NT2/D1 (cell line): Measurements from ENCODE around the gene MGAT5.

Experiments
- SUZ12 ChIP-seq: IDR thresholded peaks from 2 replicates; pipeline ENCODE4 v1.6.1; 2011; ENCODE audit not compliant: insufficient read length, insufficient read depth; ENCODE audit errors: extremely low read depth
- YY1 ChIP-seq: IDR thresholded peaks from 2 replicates; pipeline ENCODE4 v1.6.1; 2011; ENCODE audit not compliant: insufficient read length, insufficient read depth
- ZNF274 ChIP-seq: IDR thresholded peaks from 2 replicates; pipeline ENCODE4 v1.6.1; 2011; ENCODE audit warnings: mild to moderate bottlenecking, low read depth, low read length

GRCh38 chr2:134243244-134243643 lies 10.6 kb upstream of the MGAT5 start:
- TF ChIP-seq ZNF274 (no peak), YY1 (no peak), SUZ12 (no peak)
